Renal cortical epithelial cell (primary cell): Measurements from ENCODE around the gene INPP4A. TPM values are rescaled to one million over a fixed set of nuclear protein-coding genes. Genes with fewer than 3 reads are reported as not detected.

Experiments used
- DNase-seq: peaks from one replicate; pipeline ENCODE4 v3.0.0-alpha.2; 2011; ENCODE audit warnings: low read depth
- total RNA-seq: library from RNA; depleted of rRNA; stranded (reverse); fragments of >200 nt; gene quantifications from 2 replicates; pipeline ENCODE4 v1.2.3, GENCODE V29; 2014

The INPP4A gene
- total RNA-seq, 1 donor from 2014 or later = 30.9 TPM

DNA sequence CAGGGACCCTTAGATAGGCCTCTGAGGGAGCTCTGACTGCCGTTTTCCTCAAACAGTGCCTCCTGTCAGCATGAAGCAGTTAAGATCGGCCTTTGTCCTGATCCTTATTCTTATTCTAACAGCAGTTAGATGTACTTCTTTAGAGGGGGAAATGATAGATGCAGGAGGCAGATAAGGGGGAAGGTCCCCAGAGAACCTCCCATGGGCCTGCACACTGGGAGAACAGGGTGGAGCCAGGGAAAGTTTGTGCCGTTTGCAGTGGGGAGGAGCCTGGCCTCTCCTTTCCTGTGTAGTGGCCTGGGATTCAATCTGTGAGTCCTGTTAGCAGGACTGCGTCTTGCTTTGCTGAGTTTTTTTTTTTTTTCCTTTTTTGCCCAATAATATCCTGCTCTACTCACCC lies 7.9 kb upstream of the INPP4A start:
- no peak for DNase-seq

GRCh38 chr2:98438190-98439133 lies 6.2 kb upstream of the INPP4A start:
- no peak for DNase-seq

- DNase-seq = no peak
Observed at GRCh38 chr2:98441706-98442450, 2.8 kb upstream of the INPP4A start.

GRCh38 chr2:98442488-98442887 lies 2.2 kb upstream of the INPP4A start:
- DNase-seq = no peak

DNA sequence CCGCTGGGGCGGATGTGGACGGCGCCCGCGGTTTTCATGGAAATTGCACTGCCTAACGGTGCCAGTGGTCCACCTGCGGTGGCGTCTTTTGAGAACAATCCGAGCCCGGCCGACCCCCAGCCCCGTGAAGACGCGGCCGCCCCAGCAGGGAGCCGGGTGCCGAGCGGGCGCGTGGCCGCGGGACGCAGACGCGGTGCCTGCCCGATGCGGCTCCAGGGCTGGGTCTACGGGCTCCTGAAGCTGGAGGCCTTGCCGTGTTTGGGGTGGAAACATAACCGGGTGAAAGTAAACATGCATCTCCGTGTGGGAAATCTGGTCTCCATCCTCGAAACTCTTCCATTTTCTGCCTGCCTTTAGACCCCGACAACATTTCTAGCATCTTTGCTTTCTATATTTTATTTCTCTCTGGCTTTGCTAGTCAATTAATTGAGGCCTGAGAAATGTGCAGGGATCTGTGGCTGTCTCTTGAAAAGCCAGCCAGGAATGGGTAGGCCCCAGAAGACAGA lies 572 bp downstream of the INPP4A start:
- no peak for DNase-seq

DNA sequence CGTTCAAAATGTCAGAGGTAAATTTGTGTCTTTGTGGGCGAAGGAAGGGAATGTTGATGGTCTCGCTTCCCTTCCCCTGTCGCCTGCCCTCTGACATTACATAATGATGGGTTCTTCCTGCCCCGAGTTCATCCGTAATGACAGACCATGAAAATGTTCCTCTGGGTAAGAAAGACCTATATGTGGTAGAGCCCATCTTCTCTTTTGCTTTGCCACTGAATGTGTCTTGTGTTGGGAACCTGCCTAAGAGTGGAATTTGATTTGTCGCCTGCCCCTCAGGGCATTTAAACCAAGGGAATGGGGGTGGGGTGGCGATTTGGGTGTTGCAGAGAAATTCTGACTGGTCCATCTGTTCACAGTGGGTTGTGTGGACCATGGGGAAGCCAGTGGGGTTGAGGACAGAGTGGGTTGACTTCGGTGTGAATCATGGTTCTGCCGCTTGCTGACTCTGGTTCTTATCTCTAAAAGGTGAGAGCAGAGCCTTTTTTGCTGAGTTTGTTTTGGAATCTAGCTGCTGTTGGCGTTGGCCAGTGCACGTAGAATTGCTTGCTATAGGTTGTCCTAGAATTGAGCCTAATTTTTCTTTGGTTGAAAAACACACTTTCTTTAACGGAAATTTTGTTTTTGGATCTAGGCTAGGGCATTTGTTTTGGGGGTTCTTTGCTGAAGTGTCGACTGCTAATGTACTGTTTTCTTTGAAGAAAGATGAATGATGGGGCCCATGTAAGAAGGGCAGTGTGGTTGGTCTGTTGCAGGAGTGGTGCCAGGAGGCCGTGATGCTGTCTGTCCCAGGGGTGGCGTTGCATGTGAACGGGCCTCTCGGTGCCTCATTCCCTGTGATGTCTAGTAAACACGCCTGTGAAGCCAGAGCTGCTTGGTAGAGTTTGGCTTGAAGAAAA lies 1.3 kb downstream of the INPP4A start:
- no peak for DNase-seq

DNA sequence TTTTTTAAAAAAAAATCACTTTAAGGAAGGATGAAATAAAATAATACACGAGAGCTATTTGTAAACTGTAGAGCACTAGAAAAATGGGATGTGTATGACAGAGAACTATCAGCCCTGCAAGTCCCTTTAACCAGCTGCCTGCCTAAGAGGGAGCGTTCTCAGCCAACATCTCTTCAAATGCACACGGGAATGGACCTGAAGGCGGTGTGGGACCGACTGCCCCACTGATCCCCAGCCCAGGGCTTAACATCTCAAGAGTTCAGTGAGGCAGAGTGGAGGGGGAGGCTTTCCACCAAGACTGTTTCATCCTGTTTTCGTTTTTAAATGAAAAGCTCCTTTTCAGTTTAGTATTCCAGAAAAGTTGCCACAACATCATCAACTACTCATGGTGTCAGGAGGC lies 2.2 kb downstream of the INPP4A start:
- DNase-seq = no peak

DNA sequence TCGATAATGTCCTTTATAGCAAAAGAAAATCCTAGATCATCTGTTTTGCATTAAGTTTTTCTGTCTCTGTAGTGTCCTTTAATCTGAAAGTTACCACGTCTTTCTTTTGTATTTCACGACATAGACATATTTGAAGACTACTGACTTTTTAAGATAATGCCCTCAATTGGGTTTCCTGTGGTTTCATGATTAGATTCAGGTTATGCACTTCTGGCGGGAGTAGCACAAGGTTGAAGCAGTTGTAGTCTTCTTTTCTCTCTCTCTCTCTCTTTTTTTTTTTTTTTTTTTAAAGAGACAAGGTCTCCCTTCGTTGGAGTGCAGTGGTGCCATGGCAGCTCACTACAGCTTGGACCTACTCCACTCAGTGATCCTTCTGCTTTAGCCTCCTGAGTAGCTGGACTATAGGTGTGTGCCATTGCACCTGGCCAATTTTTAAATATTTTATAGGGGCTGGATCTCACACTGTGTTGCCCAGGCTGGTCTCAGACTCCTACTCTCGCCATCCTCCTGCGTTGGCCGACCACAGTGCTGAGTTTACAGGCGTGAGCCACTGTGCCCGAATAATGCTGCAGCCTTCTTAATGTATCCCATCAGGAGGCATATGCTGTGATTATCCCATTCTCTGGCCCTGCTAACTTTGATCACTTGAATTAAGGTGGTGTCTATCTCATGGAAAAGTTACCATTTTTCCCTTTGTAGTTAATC lies 3.9 kb downstream of the INPP4A start:
- no peak for DNase-seq

DNA sequence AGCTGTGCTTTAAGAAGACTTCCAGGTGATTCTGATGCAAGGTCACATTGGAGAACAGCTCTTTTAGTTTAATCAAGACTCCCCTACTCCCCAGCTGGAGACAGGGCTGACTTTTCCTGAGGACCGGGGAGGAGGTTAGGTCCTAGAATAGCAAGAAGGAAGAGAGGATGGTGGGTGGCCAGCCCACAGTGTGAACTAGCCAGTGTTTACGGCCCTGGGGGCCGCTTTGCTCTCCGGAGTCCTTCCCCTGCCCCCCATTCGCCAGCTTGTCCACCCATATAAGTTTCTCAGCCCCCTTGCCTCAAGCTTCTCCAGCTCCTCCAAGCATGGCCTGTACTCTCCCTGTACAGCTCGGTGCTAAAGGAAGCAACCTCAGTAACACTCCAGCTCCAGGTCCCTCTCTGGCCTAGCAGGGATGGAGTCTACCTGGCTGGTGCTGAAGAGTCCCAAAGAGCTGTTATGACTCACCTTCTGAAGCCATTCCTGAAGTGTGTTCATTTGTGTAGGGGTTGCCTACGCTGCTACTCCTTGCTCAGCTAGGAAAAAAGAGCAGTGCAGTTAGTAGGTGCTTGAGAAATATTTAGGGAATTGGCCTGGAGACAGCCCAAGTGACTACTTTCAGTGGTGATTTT lies 7.9 kb downstream of the INPP4A start:
- DNase-seq = no peak

GRCh38 chr2:98453083-98453482 lies 8.4 kb downstream of the INPP4A start:
- no peak for DNase-seq

DNA sequence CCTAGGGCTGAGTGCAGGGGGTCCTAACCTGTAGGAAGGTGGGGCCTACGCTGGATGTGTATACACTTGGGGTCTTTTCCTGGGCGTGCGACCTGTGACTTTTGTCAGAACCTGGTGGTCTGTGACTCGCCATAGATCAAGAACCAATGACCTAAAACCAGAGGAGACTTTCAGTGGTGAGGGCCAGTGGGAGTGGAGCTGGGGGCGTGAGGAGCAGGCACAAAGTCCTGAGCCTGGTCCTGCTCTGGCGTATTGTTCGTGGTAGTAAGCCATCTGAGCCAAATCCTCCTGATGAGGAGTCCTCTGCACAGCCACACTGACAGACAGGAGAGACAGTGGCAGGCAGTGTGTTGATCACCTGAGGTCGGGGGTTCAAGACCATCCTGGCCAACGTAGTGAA lies 8.9 kb downstream of the INPP4A start:
- DNase-seq = no peak

- no peak for DNase-seq
Observed at GRCh38 chr2:98454073-98454472, 9.4 kb downstream of the INPP4A start.

DNA sequence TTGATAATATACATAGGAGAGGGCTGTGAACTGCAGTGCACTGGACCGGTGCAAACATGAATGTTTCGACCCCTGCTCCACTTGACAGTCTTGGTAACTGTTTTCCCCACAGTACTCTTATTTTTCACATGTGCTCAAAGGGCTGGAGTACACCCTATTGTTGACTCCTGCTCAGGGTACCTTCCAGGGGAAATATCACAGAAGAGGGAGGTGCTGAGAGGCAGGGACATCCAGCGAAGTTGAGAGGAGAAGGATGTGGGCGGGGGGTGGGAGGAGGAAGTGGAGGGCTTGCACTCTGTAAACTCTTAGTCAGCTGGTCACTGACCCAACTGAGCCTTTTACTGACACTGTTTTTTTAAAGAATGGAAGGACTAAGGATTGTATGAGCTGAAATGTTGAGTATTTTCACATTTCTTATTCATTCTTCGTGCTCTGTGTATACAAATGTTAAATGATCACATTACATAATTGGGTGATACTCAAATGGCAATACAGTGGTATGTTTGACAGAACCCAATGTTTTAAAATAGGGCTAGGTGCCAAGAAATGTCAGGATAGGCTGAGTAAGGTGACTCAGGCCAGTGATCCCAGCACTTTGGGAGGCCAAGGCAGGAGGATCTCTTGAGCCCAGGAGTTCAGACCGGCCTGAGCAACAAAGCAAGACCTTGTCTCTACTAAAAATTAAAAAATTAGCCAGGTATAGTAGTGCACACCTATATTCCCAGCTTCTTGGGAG lies 10.0 kb downstream of the INPP4A start:
- DNase-seq = peak; percentile 65

- DNase-seq = peak; percentile 70
Observed at GRCh38 chr2:98455494-98455976, 10.9 kb downstream of the INPP4A start.

- DNase-seq = peak; percentile 92
Observed at GRCh38 chr2:98457045-98457696, 12.5 kb downstream of the INPP4A start.

GRCh38 chr2:98458207-98458606 lies 13.5 kb downstream of the INPP4A start:
- no peak for DNase-seq

GRCh38 chr2:98458667-98459380 lies 14.2 kb downstream of the INPP4A start:
- no peak for DNase-seq

GRCh38 chr2:98459496-98460175 lies 15.0 kb downstream of the INPP4A start:
- no peak for DNase-seq
